Loucy (cell line): Measurements from ENCODE around the gene BIRC7.

ENCODE experiments used
- EZH2phosphoT487 ChIP-seq: fragments of 200-600 bp; IDR thresholded peaks from 2 replicates; pipeline ENCODE4 v1.6.1; 2018; ENCODE audit warnings: antibody characterized with exemption, mild to moderate bottlenecking, moderate library complexity, borderline replicate concordance
- TF ChIP-seq, protein P1 (sequence below): fragments of 200-600 bp; sonication (generic); conservative IDR thresholded peaks from 2 replicates; pipeline ENCODE4 v1.5.1; 2014; ENCODE audit warnings: mild to moderate bottlenecking, antibody characterized with exemption, low read length

- TF ChIP-seq, protein P1, sequence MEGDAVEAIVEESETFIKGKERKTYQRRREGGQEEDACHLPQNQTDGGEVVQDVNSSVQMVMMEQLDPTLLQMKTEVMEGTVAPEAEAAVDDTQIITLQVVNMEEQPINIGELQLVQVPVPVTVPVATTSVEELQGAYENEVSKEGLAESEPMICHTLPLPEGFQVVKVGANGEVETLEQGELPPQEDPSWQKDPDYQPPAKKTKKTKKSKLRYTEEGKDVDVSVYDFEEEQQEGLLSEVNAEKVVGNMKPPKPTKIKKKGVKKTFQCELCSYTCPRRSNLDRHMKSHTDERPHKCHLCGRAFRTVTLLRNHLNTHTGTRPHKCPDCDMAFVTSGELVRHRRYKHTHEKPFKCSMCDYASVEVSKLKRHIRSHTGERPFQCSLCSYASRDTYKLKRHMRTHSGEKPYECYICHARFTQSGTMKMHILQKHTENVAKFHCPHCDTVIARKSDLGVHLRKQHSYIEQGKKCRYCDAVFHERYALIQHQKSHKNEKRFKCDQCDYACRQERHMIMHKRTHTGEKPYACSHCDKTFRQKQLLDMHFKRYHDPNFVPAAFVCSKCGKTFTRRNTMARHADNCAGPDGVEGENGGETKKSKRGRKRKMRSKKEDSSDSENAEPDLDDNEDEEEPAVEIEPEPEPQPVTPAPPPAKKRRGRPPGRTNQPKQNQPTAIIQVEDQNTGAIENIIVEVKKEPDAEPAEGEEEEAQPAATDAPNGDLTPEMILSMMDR: no peak
- no peak for TF ChIP-seq EZH2phosphoT487
These were observed 21.9 kb downstream of the BIRC7 start for GRCh38 chr20:63257629-63258028.
